GM18505 (cell line): ENCODE measurements around the gene PCDHGA12.
"Not testable (repeated sequence)": the region's sequence is repeated elsewhere in the genome, so short reads cannot be mapped to it uniquely, and the experiment has no call there.

Source experiments
- ATAC-seq: cut with Tn5 transposase; IDR thresholded peaks from one replicate; pipeline ENCODE4 v1.9.1; 2021; ENCODE audit not compliant: unreplicated experiment
- POLR2A ChIP-seq: IDR thresholded peaks from 4 replicates; pipeline ENCODE4 v1.6.1; 2011; ENCODE audit warnings: borderline replicate concordance; ENCODE audit not compliant: insufficient read depth, insufficient read length; ENCODE audit errors: extremely low read depth

Gene PCDHGA12

DNA sequence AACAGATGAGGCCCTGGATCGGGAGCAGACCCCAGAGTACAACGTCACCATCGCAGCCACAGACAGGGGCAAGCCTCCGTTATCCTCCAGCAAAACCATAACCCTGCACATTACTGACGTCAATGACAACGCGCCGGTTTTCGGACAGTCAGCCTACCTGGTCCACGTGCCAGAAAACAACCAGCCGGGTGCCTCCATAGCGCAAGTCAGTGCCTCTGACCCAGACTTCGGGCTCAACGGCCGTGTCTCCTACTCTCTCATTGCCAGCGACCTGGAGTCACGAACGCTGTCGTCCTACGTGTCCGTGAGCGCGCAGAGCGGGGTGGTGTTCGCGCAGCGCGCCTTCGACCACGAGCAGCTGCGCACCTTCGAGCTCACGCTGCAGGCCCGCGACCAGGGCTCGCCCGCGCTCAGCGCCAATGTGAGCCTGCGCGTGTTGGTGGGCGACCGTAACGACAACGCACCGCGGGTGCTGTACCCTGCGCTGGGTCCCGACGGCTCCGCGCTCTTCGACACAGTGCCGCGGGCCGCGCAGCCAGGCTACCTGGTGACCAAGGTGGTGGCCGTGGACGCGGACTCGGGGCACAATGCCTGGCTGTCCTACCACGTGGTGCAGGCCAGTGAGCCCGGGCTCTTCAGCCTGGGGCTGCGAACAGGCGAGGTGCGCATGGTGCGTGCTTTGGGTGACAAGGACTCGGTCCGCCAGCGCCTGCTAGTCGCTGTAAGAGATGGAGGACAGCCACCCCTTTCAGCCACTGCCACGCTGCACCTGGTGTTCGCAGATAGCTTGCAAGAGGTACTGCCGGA is 11.0 kb upstream of the PCDHGA12 start:
- no peak for TF ChIP-seq POLR2A
- ATAC-seq: no peak

DNA sequence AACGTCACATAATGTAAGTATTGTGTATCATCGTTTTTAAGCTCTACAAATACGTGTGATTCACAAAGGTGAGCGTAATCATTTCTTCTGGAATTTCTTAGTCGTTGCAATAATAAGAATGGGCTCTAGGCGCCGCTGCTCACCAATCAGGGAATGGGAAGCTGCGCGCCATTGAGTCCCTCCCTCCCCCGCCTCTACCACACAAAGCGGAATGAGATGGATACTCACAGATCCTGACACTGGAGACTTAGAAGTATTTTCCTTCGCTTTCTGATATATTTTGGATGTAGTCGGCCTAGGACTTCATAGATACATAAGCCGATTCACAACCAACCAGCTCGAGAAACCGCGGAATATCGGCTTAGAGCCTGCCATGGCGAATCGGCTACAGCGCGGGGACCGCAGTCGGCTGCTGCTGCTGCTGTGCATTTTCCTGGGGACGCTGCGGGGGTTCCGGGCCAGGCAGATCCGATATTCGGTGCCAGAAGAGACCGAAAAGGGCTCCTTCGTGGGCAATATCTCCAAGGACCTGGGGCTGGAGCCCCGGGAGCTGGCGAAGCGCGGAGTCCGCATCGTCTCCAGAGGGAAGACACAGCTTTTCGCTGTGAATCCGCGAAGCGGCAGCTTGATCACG is 9.3 kb upstream of the PCDHGA12 start, which contains the start of gene PCDHGA11:
TSS of gene PCDHGA11 (plus strand) at position 197 of the 634 bp plus-strand sequence. CDS start at position 374, 177 bp downstream.
- TF ChIP-seq POLR2A: no peak
- peak; percentile 47 for ATAC-seq

- TF ChIP-seq POLR2A: no peak
- ATAC-seq: no peak
Measured at GRCh38 chr5:141421489-141421855, 8.8 kb upstream of the PCDHGA12 start.

DNA sequence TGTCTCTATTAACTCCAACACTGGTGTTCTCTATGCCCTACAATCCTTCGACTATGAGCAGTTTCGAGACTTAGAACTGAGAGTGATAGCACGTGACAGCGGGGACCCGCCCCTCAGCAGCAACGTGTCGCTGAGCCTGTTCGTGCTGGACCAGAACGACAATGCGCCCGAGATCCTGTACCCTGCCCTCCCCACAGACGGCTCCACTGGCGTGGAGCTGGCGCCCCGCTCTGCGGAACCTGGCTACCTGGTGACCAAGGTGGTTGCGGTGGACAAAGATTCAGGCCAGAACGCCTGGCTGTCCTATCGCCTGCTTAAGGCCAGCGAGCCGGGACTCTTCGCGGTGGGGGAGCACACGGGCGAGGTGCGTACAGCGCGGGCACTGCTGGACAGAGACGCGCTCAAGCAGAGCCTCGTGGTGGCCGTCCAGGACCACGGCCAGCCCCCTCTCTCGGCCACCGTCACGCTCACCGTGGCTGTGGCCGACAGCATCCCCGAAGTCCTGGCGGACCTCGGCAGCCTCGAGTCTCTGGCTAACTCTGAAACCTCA is 7.5 kb upstream of the PCDHGA12 start:
- ATAC-seq: no peak
- no peak for TF ChIP-seq POLR2A

GRCh38 chr5:141427783-141428426 is 2.4 kb upstream of the PCDHGA12 start:
- ATAC-seq: no peak
- no peak for TF ChIP-seq POLR2A

GRCh38 chr5:141431286-141431685 is 979 bp downstream of the PCDHGA12 start:
- peak; percentile 46 for ATAC-seq
- no peak for TF ChIP-seq POLR2A

DNA sequence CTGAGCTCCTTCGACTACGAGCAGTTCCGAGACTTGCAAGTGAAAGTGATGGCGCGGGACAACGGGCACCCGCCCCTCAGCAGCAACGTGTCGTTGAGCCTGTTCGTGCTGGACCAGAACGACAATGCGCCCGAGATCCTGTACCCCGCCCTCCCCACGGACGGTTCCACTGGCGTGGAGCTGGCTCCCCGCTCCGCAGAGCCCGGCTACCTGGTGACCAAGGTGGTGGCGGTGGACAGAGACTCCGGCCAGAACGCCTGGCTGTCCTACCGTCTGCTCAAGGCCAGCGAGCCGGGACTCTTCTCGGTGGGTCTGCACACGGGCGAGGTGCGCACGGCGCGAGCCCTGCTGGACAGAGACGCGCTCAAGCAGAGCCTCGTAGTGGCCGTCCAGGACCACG is 2.0 kb downstream of the PCDHGA12 start:
- not testable (repeated sequence) for ATAC-seq

- not testable (repeated sequence) for ATAC-seq
Measured at GRCh38 chr5:141432726-141433125, 2.4 kb downstream of the PCDHGA12 start.

DNA sequence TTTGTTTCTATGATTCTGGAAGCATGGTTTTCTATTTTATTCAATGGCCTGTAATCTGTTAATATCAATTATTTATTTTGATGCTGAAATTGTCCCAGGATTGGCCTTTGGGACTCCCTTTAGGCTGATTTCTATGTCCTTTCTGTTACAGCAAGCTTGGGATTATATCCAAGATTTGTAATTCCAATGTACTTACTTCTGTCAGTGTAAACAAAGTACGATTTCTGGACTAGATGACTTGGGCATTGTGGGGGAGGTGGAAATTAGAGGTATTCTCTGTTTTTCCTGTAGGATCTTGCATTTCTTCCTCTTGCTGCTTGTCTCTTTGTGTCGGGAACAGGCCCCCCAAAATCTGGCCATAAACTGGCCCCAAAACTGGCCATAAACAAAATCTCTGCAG is 3.7 kb downstream of the PCDHGA12 start:
- TF ChIP-seq POLR2A: no peak
- ATAC-seq: no peak

GRCh38 chr5:141437221-141437620 is 6.9 kb downstream of the PCDHGA12 start:
- no peak for ATAC-seq
- no peak for TF ChIP-seq POLR2A

GRCh38 chr5:141439411-141440141 is 9.3 kb downstream of the PCDHGA12 start:
- ATAC-seq: no peak
- no peak for TF ChIP-seq POLR2A

GRCh38 chr5:141440341-141440740 is 10.0 kb downstream of the PCDHGA12 start:
- ATAC-seq: no peak
- no peak for TF ChIP-seq POLR2A

- no peak for ATAC-seq
Measured at GRCh38 chr5:141441571-141442170, 11.4 kb downstream of the PCDHGA12 start.

More at GRCh38 chr5:141441571-141442170, 11.4 kb downstream of the PCDHGA12 start:
- no peak for TF ChIP-seq POLR2A
